GM12878 (cell line): ENCODE results near the gene LRP1B. TPM values are rescaled to one million over a fixed set of nuclear protein-coding genes. Genes with fewer than 3 reads are reported as not detected.

Experiments used
- ATAC-seq: fragments of 200-7000 bp; cut with Tn5 transposase; 3 replicates; pipeline ENCODE4 v1.9.1; 2020; ENCODE audit warnings: mild to moderate bottlenecking, moderate library complexity
- BruUV-seq: library from RNA; stranded (reverse); fragments of 400-500 nt; replicated peaks from 2 replicates; lab custom pipeline; 2021; lab: Mats Ljungman, UMichigan
- CTCF ChIA-PET: fragments of 300-600 bp; sonication (Branson Sonifier 250); formaldehyde crosslinking; extraction: SDS; loops from one replicate; lab custom pipeline; 2021; ENCODE audit warnings: inconsistent platforms; lab: Yijun Ruan, JAX
- POLR2A ChIA-PET: fragments of 350-600 bp; formaldehyde crosslinking; extraction: SDS; loops from one replicate; lab custom pipeline; 2021; ENCODE audit warnings: inconsistent platforms; lab: Charles Lee
- RAD21 ChIA-PET: fragments of 300-600 bp; sonication (Branson Sonifier 250); formaldehyde crosslinking; loops from one replicate; lab custom pipeline; 2023; ENCODE audit warnings: antibody characterized with exemption; ENCODE audit not compliant: unreplicated experiment; lab: Charles Lee
- SMC1A ChIA-PET: fragments of 300-600 bp; sonication (Branson Sonifier 250); formaldehyde crosslinking; loops from one replicate; lab custom pipeline; 2023; ENCODE audit not compliant: unreplicated experiment, uncharacterized antibody; lab: Charles Lee
- DNase-seq: peaks from one replicate; pipeline ENCODE4 v3.0.0-alpha.2; 2011; ENCODE audit warnings: low read depth, low spot score
- FAIRE-seq: peaks from 3 replicates; lab custom pipeline; 2011; peaks lifted over from hg19 to GRCh38; lab: Jason Lieb, UNC
- H2AFZ ChIP-seq: 2 replicates; pipeline ENCODE4 v1.6.0; 2011; ENCODE audit warnings: low read depth, low read length, control low read depth; ENCODE audit not compliant: control insufficient read depth
- H3K27ac ChIP-seq: 2 replicates; pipeline ENCODE4 v1.5.1; 2011; ENCODE audit warnings: control low read depth; ENCODE audit not compliant: control insufficient read depth, insufficient read depth
- H3K27me3 ChIP-seq, 2 experiments: replicated peaks in 1 of 2; 2 replicates each; pipeline versions ENCODE4 v1.6.0 to v1.6.1; 2011; ENCODE audit warnings: low read length in 1 of 2; ENCODE audit not compliant: control insufficient read depth in 2 of 2, insufficient read depth in 2 of 2
- H3K36me3 ChIP-seq, 2 experiments: 2 replicates each; pipeline ENCODE4 v1.5.1; 2011; ENCODE audit warnings: low read length in 1 of 2; ENCODE audit not compliant: control insufficient read depth in 2 of 2, insufficient read depth in 2 of 2
- H3K4me1 ChIP-seq: 2 replicates; pipeline ENCODE4 v1.6.1; 2011; ENCODE audit warnings: mild to moderate bottlenecking, low read length, moderate library complexity, mixed read lengths; ENCODE audit not compliant: control insufficient read depth, insufficient read depth
- H3K4me2 ChIP-seq: 2 replicates; pipeline ENCODE4 v1.6.0; 2011; ENCODE audit warnings: control low read depth; ENCODE audit not compliant: control insufficient read depth, insufficient read depth
- H3K4me3 ChIP-seq: fragments of 200-600 bp; sonication (generic); 2 replicates; pipeline ENCODE4 v1.5.1; 2016
- H3K79me2 ChIP-seq: 2 replicates; pipeline ENCODE4 v1.6.0; 2011; ENCODE audit warnings: low read length; ENCODE audit not compliant: control insufficient read depth, insufficient read depth
- H3K9ac ChIP-seq: 2 replicates; pipeline ENCODE4 v1.8.0; 2011; ENCODE audit warnings: low read length, control low read depth, mixed read lengths; ENCODE audit not compliant: control insufficient read depth, insufficient read depth
- H3K9me3 ChIP-seq: replicated peaks from 3 replicates; pipeline ENCODE4 v1.5.1; 2011; ENCODE audit warnings: mild to moderate bottlenecking, low read length; ENCODE audit not compliant: control insufficient read depth, insufficient read depth
- H4K20me1 ChIP-seq: 2 replicates; pipeline ENCODE4 v1.6.0; 2011; ENCODE audit not compliant: control insufficient read depth, insufficient read depth
- BACH1 ChIP-seq: fragments of 450-650 bp; IDR thresholded peaks from 2 replicates; pipeline ENCODE4 v1.6.1; 2017; ENCODE audit warnings: mild to moderate bottlenecking, borderline replicate concordance
- BRCA1 ChIP-seq: IDR thresholded peaks from 2 replicates; pipeline ENCODE4 v1.6.1; 2011; ENCODE audit warnings: low read depth, low read length, improper control_type of control experiment
- FOXK2 ChIP-seq: fragments of 450-650 bp; IDR thresholded peaks from 2 replicates; pipeline ENCODE4 v1.6.1; 2017; ENCODE audit warnings: mild to moderate bottlenecking, moderate library complexity
- IRF4 ChIP-seq: IDR thresholded peaks from 2 replicates; pipeline ENCODE4 v1.6.1; 2011; ENCODE audit warnings: low read depth, low read length
- PAX8 ChIP-seq: fragments of 450-650 bp; IDR thresholded peaks from 2 replicates; pipeline ENCODE4 v1.6.1; 2017; ENCODE audit warnings: mild to moderate bottlenecking, moderate library complexity
- POU2F2 ChIP-seq: IDR thresholded peaks from 3 replicates; pipeline ENCODE4 v1.6.1; 2011; ENCODE audit warnings: low read depth, mild to moderate bottlenecking, low read length, borderline replicate concordance
- SUPT20H ChIP-seq: IDR thresholded peaks from 2 replicates; pipeline ENCODE4 v1.6.1; 2011; ENCODE audit warnings: low read depth, mild to moderate bottlenecking, low read length, moderate library complexity, borderline replicate concordance; ENCODE audit not compliant: control insufficient read depth
- USF1 ChIP-seq: IDR thresholded peaks from 2 replicates; pipeline ENCODE4 v1.6.1; 2011; ENCODE audit warnings: borderline replicate concordance, low read depth, mild to moderate bottlenecking, moderate library complexity, mixed read lengths, low read length; ENCODE audit not compliant: insufficient read depth; ENCODE audit errors: extremely low read length
- WGBS: methylation state at CpG from one replicate; pipeline ENCODE4 v1.1.6; 2016; ENCODE audit warnings: low lambda C conversion rate; ENCODE audit not compliant: insufficient replicate concordance, insufficient coverage; ENCODE audit errors: missing lambda C conversion rate; 5-methylcytosine and 5-hydroxymethylcytosine counted together
- in situ Hi-C: fragments of 300-500 bp; cut with MboI; formaldehyde crosslinking; loops from 9 replicates; pipeline ENCODE4 v1.14.3; 2018; ENCODE audit warnings: mixed read lengths
- intact Hi-C: fragments of 100-400 bp; cut with micrococcal nuclease; formaldehyde crosslinking; loops from one replicate; pipeline ENCODE4 v1.14.2; 2022; ENCODE audit not compliant: unreplicated experiment
- polyA plus RNA-seq, 11 experiments: library from polyadenylated mRNA; depleted of rRNA in 4 of 11; unstranded in 6 of 11; stranded (reverse) in 5 of 11; fragments of >200 nt; fragmentation: Nextera tagmentation in 4 of 11; fragmentation: Illumina TruSeq in 1 of 11; extraction: Ambion mirVana in 4 of 11; extraction: Trizol in 1 of 11; gene quantifications; 1 replicate in 1 of 11; 2 replicates in 10 of 11; pipeline versions ENCODE4 v1.2.1 to v1.2.3, GENCODE V29; 2011 to 2016; ENCODE audit warnings: inconsistent platforms in 2 of 11, missing spikeins in 2 of 11, low read depth in 1 of 11
- total RNA-seq, 4 experiments: library from RNA; depleted of rRNA in 3 of 4; stranded (reverse); fragments of >200 nt in 3 of 4; fragmentation: Illumina TruSeq in 1 of 4; extraction: Trizol in 1 of 4; gene quantifications; 2 replicates each; pipeline versions ENCODE4 v1.2.1 to v1.2.3, GENCODE V29; 2013 to 2021

LRP1B gene
- total and polyA plus RNA-seq, 10 of the 15 experiments (the other 5 are each of a cell fraction or from before 2014, with no cell fraction given): under 0.01 to 0.06 (median 0.03) TPM; not detected in 5

GRCh38 chr2:141555876-141556470 lies 574.8 kb downstream of the LRP1B start:
- intact Hi-C loops: loop anchor here (10.0 kb wide), 2 partner anchors 241 to 1761 kb away; no protein-coding TSS in a partner anchor
- no peaks in the 10 kb centered on the region for H3K9me3 ChIP-seq
- RAD21 ChIA-PET: no interaction called here

More at GRCh38 chr2:141555876-141556470, 574.8 kb downstream of the LRP1B start:
- no peak for ATAC-seq
- H4K20me1 ChIP-seq: no peaks in the 10 kb centered on the region
- H3K27me3 ChIP-seq: no peaks in the 10 kb centered on the region; a peak in 1 of 4 replicates
- H3K4me2 ChIP-seq: no peak overlapping the region
- ChIA-PET POLR2A (no interaction called here), CTCF (interaction anchor here (1.0 kb wide), 1 partner anchor 970 kb away, joined by 5 read pairs; no protein-coding TSS in a partner anchor), SMC1A (interaction anchor here (0.8 kb wide), 1 partner anchor 20 kb away, joined by 3 read pairs; no protein-coding TSS in a partner anchor)
- in situ Hi-C loops: no loop called here
- TF ChIP-seq POU2F2 (no peak), FOXK2 (no peak), SUPT20H (no peak), PAX8 (no peak), BRCA1 (no peak), USF1 (no peak), IRF4 (no peak), BACH1 (no peak)
- H3K36me3 ChIP-seq: no peaks in the 10 kb centered on the region
- no peak overlapping the region for H2AFZ ChIP-seq
- H3K4me3 ChIP-seq: no peak overlapping the region
- no peaks in the 10 kb centered on the region for H3K4me1 ChIP-seq
- whole genome bisulfite sequencing: 4% methylated on average over 5 of the region's 5 CpGs
- DNase-seq: no peak
- H3K79me2 ChIP-seq: no peaks in the 10 kb centered on the region
- no peak for FAIRE-seq
- no peak overlapping the region for H3K27ac ChIP-seq
- no TSS peak for BruUV-seq
- no peak overlapping the region for H3K9ac ChIP-seq
